ENCODE measurements around the gene ETF1.
"Not testable (repeated sequence)": the region's sequence is repeated elsewhere in the genome, so short reads cannot be mapped to it uniquely, and the experiment has no call there.

ETF1 gene

GRCh38 chr5:138490648-138491283, 52.3 kb downstream of the ETF1 start:
- DNase-seq (ENCODE audit: low spot score) = no peak

- DNase-seq (ENCODE audit: low spot score) = no peak
These were observed 53.4 kb downstream of the ETF1 start for GRCh38 chr5:138489683-138490061.

DNA sequence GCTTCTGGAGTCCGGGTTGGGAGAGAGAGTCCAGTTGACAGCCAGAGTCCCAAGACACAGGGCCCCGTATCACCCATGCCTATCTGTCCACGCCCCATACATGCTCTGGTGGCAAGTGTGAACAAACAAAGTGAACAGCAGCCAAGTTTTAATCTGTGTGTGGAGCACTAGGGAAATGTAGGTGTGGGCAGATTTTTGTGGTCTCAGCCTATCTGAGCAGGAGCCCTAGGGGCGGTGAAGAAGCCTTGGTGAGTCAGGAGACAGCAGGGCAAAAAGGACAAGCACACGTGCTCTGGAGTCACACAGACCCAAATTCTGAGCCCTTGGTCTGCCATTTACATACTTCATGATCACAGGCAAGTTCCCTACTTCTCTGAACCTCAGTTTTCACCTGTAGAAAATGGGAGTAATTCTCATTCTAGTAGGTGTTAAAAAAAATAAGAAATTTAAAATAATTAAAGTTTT, 54.5 kb downstream of the ETF1 start:
- no peak for DNase-seq (ENCODE audit: low spot score)

DNA sequence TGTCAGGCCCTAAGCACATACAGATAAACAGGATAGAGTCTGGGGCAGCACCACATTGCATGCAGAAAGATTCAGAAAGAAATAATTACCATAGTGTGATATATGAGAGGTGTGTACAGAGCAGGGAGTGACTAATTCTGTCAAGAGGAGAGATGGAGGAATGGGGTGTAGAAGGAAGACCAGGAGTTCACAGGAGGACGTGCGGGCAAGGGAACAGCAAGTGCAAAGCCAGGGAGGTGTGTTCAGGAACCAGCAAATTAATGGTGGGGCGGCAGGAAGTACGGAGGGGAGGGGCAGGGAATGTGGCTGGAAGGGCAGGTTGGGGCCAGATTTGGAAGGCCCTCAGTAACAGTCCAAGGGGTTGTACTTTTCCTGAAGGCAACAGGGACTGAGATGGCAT, 60.4 kb downstream of the ETF1 start:
- DNase-seq (ENCODE audit: low spot score) = no peak

- no peak for DNase-seq (ENCODE audit: low spot score)
These were observed 66.1 kb downstream of the ETF1 start for GRCh38 chr5:138476918-138477317.

DNA sequence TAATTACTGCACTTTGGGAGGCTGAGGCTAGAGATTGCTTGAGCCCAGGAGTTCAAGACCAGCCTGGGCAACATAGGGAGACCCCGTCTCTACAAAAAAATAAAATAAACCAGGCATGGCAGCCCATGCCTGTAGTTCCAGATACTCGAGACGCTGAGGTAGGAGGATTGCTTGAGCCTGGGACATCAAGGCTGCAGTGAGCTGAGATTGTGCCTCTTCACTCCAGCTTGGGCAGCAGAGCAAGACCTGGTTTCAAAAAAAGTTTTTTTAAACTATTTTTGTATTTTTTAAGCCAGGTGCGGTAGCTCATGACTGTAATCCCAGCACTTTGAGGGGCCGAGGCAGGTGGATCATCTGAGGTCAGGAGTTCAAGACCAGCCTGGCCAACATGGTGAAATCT, 69.9 kb downstream of the ETF1 start:
- not testable (repeated sequence) for DNase-seq (ENCODE audit: low spot score)

- DNase-seq (ENCODE audit: low spot score) = no peak
These were observed 70.7 kb downstream of the ETF1 start for GRCh38 chr5:138472353-138472752.

DNA sequence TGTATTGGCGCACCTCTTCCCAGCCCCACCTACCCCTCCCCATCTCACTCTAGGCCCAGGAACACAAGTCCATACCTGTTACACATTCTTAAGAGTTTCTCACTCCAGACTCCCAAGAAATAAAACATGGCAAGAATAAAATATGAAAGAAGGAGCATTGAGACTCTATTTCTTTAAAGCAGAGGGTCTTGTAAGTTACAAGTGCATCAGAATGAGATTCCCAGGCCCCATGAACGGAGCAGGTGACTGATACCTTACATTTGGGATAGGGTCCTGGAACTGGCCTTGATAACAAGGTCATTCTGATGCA, 72.0 kb downstream of the ETF1 start:
- DNase-seq (ENCODE audit: low spot score) = no peak

GRCh38 chr5:138470322-138471051, 72.5 kb downstream of the ETF1 start:
- no peak for DNase-seq (ENCODE audit: low spot score)

- no peak for DNase-seq (ENCODE audit: low spot score)
These were observed 73.3 kb downstream of the ETF1 start for GRCh38 chr5:138469540-138470321.

DNA sequence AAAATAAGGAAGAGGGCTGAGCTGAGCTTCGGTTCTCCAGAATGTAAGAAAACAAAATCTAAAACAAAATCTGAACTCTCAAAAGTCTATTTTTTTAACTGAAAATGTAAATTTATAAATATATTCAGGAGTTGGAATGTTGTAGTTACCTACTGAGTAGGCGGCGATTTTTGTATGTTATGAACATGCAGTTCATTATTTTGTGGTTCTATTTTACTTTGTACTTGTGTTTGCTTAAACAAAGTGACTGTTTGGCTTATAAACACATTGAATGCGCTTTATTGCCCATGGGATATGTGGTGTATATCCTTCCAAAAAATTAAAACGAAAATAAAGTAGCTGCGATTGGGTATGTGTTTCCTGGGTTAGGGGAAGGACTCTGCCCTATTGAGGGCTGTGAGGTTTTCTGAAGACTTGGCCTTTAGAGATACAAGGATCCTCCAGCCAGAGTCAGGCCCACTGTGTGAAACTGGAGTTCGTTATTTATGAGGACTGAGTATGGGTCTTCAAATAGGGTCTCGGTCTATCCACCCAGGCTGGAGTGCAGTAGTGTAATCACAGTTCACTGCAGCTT, 74.0 kb downstream of the ETF1 start:
- DNase-seq (ENCODE audit: low spot score) = no peak

GRCh38 chr5:138468133-138468965, 74.7 kb downstream of the ETF1 start:
- no peak for DNase-seq (ENCODE audit: low spot score)

- no peak for DNase-seq (ENCODE audit: low spot score)
These were observed 75.3 kb downstream of the ETF1 start for GRCh38 chr5:138467711-138468132.

DNA sequence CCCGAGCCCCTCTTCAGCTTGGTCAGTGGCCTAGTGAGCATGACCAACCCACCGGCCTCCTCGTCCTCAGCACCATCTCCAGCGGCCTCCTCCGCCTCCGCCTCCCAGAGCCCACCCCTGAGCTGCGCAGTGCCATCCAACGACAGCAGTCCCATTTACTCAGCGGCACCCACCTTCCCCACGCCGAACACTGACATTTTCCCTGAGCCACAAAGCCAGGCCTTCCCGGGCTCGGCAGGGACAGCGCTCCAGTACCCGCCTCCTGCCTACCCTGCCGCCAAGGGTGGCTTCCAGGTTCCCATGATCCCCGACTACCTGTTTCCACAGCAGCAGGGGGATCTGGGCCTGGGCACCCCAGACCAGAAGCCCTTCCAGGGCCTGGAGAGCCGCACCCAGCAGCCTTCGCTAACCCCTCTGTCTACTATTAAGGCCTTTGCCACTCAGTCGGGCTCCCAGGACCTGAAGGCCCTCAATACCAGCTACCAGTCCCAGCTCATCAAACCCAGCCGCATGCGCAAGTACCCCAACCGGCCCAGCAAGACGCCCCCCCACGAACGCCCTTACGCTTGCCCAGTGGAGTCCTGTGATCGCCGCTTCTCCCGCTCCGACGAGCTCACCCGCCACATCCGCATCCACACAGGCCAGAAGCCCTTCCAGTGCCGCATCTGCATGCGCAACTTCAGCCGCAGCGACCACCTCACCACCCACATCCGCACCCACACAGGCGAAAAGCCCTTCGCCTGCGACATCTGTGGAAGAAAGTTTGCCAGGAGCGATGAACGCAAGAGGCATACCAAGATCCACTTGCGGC, 75.9 kb downstream of the ETF1 start:
- DNase-seq (ENCODE audit: low spot score) = no peak

DNA sequence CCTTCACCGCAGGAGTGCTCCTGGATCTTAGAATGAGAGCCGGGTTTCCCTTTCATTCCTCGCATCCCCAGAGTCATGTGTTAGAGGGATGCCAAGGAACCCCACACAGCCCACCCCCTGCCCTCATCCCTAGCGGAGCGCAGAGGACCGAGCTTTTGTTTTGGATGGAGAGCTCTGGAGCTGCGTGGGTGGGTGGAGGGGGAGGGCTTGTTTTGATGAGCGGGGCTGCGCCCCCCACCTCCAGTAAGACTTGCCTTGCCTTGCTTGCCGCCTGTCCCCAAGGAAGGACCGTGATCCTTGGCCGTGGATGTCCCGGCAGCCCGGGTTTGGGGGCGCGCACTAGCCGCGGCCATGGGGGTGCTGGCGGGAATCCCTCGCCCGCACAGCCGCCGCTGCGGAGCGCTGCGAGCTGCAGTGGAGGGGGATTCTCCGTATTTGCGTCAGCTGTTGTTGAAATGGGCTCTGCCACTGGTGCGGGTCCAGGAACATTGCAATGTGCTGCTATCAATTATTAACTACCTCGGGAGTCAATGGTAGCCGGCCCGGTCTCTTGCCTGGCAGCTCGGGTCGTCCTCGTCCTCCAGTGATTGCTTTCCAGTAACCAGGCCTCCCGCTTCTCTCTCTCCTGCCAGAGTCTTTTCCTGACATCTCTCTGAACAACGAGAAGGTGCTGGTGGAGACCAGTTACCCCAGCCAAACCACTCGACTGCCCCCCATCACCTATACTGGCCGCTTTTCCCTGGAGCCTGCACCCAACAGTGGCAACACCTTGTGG, 76.7 kb downstream of the ETF1 start:
- DNase-seq (ENCODE audit: low spot score) = no peak

DNA sequence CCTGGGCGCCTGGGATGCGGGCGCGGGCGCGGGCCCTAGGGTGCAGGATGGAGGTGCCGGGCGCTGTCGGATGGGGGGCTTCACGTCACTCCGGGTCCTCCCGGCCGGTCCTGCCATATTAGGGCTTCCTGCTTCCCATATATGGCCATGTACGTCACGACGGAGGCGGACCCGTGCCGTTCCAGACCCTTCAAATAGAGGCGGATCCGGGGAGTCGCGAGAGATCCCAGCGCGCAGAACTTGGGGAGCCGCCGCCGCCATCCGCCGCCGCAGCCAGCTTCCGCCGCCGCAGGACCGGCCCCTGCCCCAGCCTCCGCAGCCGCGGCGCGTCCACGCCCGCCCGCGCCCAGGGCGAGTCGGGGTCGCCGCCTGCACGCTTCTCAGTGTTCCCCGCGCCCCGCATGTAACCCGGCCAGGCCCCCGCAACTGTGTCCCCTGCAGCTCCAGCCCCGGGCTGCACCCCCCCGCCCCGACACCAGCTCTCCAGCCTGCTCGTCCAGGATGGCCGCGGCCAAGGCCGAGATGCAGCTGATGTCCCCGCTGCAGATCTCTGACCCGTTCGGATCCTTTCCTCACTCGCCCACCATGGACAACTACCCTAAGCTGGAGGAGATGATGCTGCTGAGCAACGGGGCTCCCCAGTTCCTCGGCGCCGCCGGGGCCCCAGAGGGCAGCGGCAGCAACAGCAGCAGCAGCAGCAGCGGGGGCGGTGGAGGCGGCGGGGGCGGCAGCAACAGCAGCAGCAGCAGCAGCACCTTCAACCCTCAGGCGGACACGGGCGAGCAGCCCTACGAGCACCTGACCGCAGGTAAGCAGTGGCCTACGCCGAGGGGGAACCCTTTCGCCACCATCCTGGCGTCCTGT, 77.5 kb downstream of the ETF1 start, which contains the start of gene EGR1:
EGR1 (plus strand) TSS at position 219 of the 864 bp plus-strand sequence; CDS start at position 502, 283 bp downstream.
- peak; percentile 94 for DNase-seq (ENCODE audit: low spot score)

GRCh38 chr5:138464388-138465260, 78.4 kb downstream of the ETF1 start:
- DNase-seq (ENCODE audit: low spot score) = peak; percentile 96

- peak; percentile 93 for DNase-seq (ENCODE audit: low spot score)
These were observed 79.0 kb downstream of the ETF1 start for GRCh38 chr5:138464008-138464387.

All from CD4-positive, alpha-beta T cell treated with Interleukin-6 at 100 ng/mL for 8 hours (primary cell).